Right kidney (tissue), 9 donors: ENCODE results near the gene ACP6.
A peak's percentile ranks its signal among the peaks of the same experiment; 100 is the strongest.
"Not testable (repeated sequence)": the region's sequence is repeated elsewhere in the genome, so short reads cannot be mapped to it uniquely, and the experiment has no call there.

Experiments
- DNase-seq: peaks from one replicate; pipeline ENCODE4 v3.0.0-alpha.2; 2016
- long read RNA-seq, 8 donors: transcript quantifications; one replicate each; lab custom pipeline, GENCODE V29; 2026

Gene ACP6
- long read RNA-seq, donor 1, full-length matches to known transcripts = 6 of 25 reads
- long read RNA-seq, donor 1, partial matches to known transcripts = 19 of 25 reads
- long read RNA-seq, donor 1, other reads (novel, unspliced or antisense) = 0 of 25 reads
- long read RNA-seq, donor 2, full-length matches to known transcripts = 3 of 3 reads
- long read RNA-seq, donor 2, partial matches to known transcripts = 0 of 3 reads
- long read RNA-seq, donor 2, other reads (novel, unspliced or antisense) = 0 of 3 reads
- long read RNA-seq, donor 3, full-length matches to known transcripts = 5 of 5 reads
- long read RNA-seq, donor 3, partial matches to known transcripts = 0 of 5 reads
- long read RNA-seq, donor 3, other reads (novel, unspliced or antisense) = 0 of 5 reads
- long read RNA-seq, donor 4, full-length matches to known transcripts = 2 of 9 reads
- long read RNA-seq, donor 4, partial matches to known transcripts = 7 of 9 reads
- long read RNA-seq, donor 4, other reads (novel, unspliced or antisense) = 0 of 9 reads
- long read RNA-seq, donor 5, partial matches to known transcripts = 0 of 2 reads
- long read RNA-seq, donor 5, other reads (novel, unspliced or antisense) = 0 of 2 reads
- long read RNA-seq, donor 6, full-length matches to known transcripts = 6 of 15 reads
- long read RNA-seq, donor 6, partial matches to known transcripts = 9 of 15 reads
- long read RNA-seq, donor 6, other reads (novel, unspliced or antisense) = 0 of 15 reads
- long read RNA-seq, donor 7, full-length matches to known transcripts = 6 of 6 reads
- long read RNA-seq, donor 7, partial matches to known transcripts = 0 of 6 reads
- long read RNA-seq, donor 7, other reads (novel, unspliced or antisense) = 0 of 6 reads
- long read RNA-seq, donor 8, full-length matches to known transcripts = 1 of 6 reads
- long read RNA-seq, donor 8, partial matches to known transcripts = 5 of 6 reads
- long read RNA-seq, donor 8, other reads (novel, unspliced or antisense) = 0 of 6 reads

- DNase-seq = peak; percentile 91
Measured at GRCh38 chr1:147670319-147671001, at the start of gene ACP6. Gene ACP6, minus strand, starts transcription at chr1:147670524. Its CDS starts 476 bp downstream, at chr1:147670048.

DNA sequence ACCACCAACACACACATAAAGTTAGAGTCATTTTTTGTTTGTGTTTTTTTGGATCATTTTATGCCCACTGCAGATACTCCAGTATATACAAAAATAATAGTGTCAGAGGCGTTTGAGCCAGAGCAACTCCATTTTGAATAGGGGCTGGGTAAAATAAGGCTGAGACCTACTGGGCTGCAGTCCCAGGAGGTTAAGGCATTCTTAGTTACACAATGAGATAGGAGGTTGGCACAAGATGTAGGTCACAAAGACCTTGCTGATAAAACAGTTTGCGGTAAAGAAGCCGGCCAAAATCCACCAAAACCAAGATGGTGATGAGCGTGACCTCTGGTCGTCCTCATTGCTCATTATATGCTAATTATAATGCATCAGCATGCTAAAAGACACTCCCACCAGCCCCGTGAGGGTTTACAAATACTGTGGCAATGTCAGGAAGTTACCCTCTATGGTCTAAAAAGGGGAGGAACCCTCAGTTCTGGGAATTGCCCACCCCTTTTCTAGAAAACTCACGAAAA, 49.4 kb upstream of the ACP6 start:
- DNase-seq = no peak

- DNase-seq = no peak
Measured at GRCh38 chr1:147719029-147719698, 48.8 kb upstream of the ACP6 start.

DNA sequence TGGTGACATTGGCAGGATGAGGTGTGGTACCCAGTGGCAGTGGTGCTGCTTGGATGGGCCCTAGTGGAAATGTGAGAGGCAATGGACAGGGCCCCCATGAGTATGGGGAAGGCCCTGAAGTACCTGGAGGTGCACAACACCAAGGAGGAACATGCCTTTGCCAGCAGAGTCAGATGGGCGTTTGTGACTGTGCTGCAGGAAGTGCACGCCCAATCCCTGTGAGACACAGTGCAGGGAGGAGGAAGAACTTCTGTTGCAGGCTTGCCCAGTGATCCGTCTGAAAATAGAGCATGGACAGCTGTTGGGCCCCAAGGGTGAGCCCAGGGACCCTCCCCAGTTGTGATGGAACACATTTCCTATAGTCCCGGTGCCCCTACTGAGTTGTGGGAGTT, 47.4 kb upstream of the ACP6 start:
- DNase-seq = peak; percentile 16

GRCh38 chr1:147717051-147717705, 46.9 kb upstream of the ACP6 start:
- peak; percentile 61 for DNase-seq

DNA sequence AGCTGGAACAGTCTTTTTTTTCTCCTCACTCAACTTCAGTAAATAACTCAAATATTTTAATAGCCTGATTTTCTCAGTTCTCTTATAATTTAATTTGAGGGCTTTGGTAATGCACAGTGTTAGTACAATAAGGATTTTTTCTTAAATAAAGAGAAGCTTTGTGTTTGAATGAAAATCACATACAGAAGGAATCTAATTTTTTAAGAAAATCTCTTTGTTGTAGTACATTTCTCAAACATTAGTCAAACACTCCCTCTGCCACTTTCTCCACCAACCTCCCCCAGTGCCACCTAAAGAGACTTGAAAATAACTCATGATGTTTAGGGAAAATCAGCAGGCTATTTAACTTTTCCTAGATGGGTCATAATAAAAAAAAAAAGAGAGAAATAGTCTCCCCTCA, 42.3 kb upstream of the ACP6 start:
- DNase-seq = no peak

- DNase-seq = peak; percentile 75
Measured at GRCh38 chr1:147700042-147701006, 30.0 kb upstream of the ACP6 start.

DNA sequence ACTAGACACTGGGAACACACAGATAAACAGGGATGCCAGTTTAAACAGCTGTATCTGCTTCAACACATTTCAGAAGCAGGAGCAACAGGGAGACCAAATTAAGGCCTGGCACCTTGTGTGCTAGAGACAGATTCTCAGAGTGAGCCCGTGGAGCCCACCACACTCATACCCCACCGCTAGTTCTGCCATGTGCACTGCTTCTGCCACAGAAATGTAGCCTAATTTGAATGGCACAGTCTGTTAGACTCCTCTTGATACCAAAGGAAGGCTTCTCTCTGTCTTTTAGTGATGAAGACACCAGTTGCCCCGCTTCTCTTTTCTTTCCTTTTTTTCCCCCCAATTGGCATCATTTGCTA, 29.3 kb upstream of the ACP6 start:
- no peak for DNase-seq

DNA sequence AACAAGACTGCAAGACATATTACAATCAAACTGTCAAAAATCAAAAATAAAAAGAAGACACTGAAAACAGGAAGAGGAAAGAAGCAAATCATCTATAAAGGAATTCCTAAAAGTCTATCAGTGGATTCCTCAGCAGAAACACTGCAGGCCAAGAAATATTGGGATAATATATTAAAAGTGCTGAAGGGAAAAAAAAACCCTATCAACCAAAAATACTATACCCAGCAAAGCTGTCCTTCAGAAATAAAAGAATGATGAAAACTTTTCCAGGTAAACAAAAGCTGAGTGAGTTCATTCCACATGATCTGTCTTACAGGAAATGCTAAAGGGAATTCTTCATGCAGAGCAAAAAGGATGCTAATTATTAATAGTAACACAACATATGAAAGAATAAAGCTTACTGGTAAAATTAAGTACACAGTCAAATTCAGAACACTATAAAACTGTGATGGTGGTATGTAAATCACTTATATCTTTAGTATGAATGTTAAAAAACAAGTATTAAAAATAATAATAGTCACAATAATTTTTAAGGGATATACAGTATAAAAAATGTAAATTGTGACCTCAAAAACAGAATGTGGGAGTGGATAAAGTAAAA, 12.9 kb upstream of the ACP6 start:
- DNase-seq = no peak

DNA sequence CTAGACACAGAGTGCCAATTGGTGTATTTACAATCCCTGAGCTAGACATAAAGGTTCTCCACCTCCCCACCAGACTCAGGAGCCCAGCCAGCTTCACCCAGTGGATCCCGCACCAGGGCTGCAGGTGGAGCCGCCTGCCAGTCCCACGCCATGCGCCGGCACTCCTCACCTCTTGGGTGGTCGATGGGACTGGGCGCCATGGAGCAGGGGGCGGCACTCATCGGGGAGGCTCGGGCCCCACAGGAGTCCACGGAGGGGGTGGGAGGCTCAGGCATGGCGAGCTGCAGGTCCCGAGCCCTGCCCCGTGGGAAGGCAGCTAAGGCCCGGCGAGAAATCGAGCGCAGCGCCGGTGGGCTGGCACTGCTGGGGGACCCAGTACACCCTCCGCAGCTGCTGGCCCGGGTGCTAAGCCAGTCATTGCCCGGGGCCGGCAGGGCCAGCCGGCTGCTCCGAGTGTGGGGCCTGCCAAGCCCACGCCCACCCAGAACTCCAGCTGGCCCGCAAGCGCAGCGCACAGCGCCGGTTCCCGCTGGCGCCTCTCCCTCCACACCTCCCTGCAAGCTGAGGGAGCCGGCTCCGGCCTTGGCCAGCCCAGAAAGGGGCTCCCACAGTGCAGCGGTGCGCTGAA, 10.4 kb upstream of the ACP6 start:
- DNase-seq = not testable (repeated sequence)

- not testable (repeated sequence) for DNase-seq
Measured at GRCh38 chr1:147677681-147678080, 7.4 kb upstream of the ACP6 start.

- no peak for DNase-seq
Measured at GRCh38 chr1:147676311-147677085, 6.2 kb upstream of the ACP6 start.

DNA sequence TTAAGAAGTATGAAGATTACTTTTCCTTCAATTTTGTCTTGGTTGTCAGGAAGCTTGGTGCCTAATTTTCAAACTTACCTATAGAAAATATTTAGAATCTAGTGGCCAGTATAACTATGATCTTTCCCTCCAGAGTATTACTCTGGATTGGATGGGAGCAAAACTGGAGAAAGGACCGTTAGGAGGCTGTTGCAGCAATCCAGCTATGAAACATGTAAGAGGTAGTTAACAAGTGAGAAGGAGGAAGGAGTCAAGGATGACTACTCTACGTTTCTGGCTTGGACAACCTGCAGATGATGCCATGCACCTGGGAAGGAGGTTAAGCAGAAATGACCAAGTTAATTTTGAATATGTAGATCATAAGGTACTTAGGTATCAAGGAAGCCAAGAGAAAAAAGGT, 3.5 kb upstream of the ACP6 start:
- DNase-seq = no peak

DNA sequence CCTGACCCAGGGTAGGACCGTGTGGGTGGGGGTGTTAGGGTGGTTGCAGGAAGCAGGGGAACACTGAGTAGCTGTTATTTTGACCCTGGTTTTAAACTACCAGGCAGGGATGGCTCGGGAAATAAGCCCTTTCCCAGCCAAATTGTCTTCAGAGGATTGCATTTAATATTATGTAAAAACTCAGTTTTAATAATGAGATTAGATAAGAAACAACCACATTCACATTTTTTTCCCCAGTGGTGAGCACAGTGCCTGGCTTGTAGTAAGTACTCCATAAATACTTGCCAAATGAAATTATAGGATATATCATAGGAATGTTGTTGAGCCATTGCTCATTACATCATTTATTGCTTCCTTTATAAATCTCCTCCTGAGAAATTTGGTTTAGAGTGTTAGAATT, 3.1 kb upstream of the ACP6 start:
- DNase-seq = no peak

DNA sequence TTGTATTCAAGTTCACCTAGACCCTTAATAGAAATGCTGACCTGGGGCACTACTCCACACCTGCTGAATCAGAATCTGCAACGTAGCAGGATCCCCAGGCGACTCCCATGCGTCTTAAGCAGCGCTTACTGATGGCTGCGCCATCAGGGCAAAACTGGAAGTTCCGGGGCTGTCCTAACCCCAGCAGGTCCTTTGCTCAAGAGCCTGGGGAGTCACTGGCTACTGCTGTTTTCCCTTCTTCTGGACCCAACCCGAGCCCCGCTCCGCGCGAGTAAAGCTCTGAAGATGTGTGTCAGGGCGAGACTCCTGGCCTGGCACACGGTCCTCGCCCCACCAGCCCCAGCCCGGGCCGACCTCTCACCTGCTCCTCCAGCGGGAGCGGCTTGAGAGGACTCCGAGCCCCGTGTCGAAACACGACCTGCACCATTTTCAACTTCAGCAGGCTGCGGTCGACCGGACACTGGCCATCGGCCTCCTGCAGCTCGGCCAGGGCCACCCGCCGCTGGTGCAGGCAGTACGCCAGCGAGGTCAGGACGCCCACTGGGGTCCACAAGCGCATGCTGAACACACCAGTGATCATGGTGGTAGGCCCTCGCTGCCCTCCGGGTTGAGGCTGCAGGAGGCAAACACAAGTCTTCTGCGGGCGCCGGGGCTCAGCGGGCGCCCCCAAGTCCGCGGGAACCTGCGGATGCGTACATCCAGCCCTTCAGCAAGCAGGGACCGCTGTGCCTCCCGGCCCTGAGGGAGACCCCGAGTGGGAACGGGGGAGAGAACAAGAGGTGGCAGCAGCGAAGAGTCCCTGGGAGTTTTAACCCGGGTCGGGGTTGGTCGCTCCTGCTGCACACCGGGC, 630 bp downstream of the ACP6 start:
- DNase-seq = peak; percentile 96

- DNase-seq = no peak
Measured at GRCh38 chr1:147665521-147665920, 4.8 kb downstream of the ACP6 start.

DNA sequence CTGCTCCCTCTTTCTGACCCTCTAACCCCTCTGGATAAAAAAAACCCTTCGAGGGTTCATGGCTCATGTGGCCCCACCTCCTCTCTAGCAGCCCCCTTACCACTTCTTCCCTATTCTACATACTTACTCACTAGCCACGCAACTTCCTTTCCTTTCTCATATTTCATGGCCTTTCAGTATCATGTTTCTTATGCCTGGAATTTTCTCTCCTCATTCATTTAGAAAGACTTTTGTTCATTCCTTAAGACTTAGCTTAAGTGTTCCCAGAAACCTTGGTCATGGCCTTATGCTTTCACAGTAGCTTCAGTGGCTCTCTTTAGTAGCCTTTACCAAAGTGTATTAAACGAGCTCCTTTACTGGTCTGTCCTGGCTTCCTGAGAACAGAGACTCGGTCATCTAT, 6.1 kb downstream of the ACP6 start:
- DNase-seq = no peak
